ENCODE results near the gene MTO1.

DNA sequence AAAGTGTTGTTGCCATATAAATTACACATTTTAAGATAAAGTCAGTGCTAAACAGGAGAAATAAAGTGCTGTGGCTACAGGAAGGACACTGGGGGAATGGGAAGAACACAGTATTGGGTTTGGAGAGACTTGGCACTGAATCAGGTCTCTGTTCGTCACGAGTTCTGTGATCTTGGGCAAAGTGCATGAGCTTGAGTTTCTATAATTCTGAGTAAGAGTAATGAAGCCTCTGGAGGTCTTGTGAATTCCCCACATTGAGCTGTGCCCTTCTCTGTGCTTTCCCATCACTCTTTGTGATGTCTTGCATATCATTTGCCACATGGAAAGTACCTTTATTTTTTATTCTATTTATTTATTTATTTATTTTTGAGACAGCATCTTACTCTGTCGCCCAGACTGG is 76.1 kb downstream of the MTO1 start:
- no peak for TF ChIP-seq EZH2phosphoT487 (IDR thresholded peaks at IDR 0.05; ENCODE audit: low read depth)
- TF ChIP-seq, protein P1, sequence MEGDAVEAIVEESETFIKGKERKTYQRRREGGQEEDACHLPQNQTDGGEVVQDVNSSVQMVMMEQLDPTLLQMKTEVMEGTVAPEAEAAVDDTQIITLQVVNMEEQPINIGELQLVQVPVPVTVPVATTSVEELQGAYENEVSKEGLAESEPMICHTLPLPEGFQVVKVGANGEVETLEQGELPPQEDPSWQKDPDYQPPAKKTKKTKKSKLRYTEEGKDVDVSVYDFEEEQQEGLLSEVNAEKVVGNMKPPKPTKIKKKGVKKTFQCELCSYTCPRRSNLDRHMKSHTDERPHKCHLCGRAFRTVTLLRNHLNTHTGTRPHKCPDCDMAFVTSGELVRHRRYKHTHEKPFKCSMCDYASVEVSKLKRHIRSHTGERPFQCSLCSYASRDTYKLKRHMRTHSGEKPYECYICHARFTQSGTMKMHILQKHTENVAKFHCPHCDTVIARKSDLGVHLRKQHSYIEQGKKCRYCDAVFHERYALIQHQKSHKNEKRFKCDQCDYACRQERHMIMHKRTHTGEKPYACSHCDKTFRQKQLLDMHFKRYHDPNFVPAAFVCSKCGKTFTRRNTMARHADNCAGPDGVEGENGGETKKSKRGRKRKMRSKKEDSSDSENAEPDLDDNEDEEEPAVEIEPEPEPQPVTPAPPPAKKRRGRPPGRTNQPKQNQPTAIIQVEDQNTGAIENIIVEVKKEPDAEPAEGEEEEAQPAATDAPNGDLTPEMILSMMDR (IDR thresholded peaks at IDR 0.05; ENCODE audit: low read depth, low read length): no peak
